ENCODE measurements around the gene SOX18.
A peak's percentile ranks its signal among the peaks of the same experiment; 100 is the strongest.

The SOX18 gene

DNA sequence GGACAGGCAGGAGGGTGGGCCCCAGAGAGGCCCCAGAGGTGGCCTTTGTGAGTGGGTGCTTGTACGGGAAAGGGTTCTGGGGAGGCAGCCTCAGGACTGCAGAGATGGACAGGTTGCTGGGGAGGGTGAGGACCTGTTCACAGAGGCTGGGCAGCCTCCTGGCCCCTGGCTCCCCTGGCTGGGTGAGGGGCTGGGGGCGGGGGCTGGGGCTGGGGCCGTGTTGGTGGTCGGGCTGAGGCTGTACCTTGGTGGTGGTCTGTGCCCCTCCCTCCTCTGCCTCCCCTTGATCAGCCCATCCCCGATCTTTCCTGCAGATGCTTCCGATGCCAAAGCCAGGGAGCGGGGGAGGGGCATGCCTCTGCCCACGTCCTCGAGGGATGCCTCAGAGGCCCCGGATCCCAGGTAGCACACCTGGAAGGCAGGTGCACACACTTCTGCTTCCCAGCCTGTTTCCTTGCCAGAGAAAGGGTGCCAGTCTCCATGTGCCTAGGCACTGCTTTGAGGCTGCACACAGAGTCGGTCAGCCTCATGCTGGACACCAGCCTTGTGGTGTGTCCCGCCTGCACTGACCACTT, 18.4 kb upstream of the SOX18 start:
- DNase-seq: no peak

- DNase-seq: no peak
Measured at GRCh38 chr20:64067005-64067632, 17.7 kb upstream of the SOX18 start.

GRCh38 chr20:64065974-64066343, 16.5 kb upstream of the SOX18 start:
- no peak for DNase-seq

GRCh38 chr20:64065062-64065973, 15.9 kb upstream of the SOX18 start:
- DNase-seq: no peak

GRCh38 chr20:64064145-64064698, 14.8 kb upstream of the SOX18 start:
- DNase-seq: no peak

- DNase-seq: no peak
Measured at GRCh38 chr20:64063389-64064144, 14.1 kb upstream of the SOX18 start.

- peak; percentile 94 for DNase-seq
Measured at GRCh38 chr20:64062596-64063388, 13.4 kb upstream of the SOX18 start, which contains the start of gene TCEA2. Gene TCEA2 (plus strand): TSS chr20:64063198. CDS start chr20:64063313, 115 bp downstream.

DNA sequence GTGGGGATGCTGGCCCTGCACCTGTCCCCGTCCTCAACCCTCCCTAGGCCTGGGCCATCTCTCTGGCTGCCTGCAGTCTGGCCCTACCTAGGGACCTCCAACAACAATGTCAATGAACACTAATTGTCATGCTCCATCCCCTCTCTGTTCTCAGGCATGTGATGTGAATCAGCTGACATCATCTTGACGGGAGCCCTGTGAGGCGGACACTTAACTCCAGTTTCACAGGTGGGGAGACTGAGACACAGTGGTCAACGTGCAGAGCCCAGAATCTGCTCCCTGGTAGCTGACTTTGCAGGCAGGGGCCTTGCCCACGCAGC, 12.8 kb upstream of the SOX18 start:
- no peak for DNase-seq

DNA sequence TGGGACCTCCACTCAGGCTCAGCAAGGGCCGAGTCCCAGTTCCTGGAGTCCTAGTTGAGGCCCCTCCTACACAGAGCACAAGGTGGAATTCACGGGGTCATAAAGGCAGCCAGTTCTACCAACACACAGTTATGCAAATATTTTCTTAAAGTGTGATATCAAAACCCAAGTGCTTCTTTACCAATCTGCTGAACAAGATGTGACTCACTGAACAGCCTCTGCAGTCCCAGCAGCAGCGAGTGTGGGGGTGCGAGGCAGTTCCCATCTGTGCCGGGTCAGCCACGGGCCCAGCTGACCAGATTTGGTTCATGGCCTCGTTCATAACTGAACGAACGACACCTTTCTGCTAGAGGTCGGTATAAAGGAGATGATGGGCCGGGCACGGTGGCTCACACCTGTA, 9.1 kb upstream of the SOX18 start:
- no peak for DNase-seq

GRCh38 chr20:64057628-64058498, 8.4 kb upstream of the SOX18 start:
- DNase-seq: peak; percentile 35

- DNase-seq: no peak
Measured at GRCh38 chr20:64056889-64057627, 7.6 kb upstream of the SOX18 start.

DNA sequence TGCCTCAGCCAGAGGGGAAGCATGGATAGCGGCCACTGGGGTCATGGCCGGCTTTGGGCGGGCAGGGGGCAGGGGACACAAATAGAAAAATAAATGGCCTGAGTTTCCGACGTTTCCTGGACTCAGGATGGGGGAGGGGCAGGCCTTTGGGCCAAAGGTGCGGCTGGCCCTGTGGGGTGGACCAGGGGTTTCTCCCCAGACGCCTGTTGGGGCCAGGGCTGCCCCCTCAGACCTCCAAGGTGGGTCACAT, 7.1 kb upstream of the SOX18 start:
- no peak for DNase-seq

DNA sequence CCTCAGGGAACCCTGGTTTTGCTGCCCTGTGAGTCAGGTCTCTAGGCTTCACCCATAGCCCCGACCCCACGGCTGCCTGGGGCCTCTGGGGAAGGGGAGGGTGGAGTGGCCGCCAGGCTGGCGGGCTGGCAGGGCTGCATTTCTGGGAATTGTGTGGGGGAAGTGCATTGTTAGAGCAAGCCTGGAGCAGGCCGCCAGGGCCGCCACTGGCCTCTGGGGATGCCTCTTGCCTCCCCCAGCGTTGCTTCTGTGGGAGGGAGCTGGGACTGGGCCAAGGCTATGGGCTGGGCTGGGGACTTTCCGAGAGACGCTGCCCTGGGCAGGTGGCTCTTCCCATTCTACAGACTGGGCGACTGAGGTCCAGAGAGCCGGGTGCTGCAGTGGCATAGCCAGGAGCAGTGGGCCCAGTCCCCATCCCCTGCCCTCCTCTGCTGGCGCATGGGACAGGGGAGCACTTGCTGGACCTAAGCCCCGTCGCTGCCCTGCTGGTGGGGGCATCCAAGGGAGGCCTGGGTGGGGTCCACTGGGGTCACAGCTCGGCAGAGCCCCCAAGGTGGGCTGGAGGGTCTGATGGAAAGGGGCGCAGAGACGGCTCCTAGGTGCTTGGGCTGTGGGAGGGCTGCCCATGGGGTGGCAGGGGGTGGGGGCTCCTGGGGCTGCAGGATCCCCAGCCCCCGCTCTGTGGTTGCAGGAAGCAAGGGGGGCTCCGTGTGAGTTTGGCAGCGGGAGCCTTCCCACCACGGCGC, 6.6 kb upstream of the SOX18 start:
- DNase-seq: no peak

- DNase-seq: no peak
Measured at GRCh38 chr20:64055396-64055892, 6.0 kb upstream of the SOX18 start.

DNA sequence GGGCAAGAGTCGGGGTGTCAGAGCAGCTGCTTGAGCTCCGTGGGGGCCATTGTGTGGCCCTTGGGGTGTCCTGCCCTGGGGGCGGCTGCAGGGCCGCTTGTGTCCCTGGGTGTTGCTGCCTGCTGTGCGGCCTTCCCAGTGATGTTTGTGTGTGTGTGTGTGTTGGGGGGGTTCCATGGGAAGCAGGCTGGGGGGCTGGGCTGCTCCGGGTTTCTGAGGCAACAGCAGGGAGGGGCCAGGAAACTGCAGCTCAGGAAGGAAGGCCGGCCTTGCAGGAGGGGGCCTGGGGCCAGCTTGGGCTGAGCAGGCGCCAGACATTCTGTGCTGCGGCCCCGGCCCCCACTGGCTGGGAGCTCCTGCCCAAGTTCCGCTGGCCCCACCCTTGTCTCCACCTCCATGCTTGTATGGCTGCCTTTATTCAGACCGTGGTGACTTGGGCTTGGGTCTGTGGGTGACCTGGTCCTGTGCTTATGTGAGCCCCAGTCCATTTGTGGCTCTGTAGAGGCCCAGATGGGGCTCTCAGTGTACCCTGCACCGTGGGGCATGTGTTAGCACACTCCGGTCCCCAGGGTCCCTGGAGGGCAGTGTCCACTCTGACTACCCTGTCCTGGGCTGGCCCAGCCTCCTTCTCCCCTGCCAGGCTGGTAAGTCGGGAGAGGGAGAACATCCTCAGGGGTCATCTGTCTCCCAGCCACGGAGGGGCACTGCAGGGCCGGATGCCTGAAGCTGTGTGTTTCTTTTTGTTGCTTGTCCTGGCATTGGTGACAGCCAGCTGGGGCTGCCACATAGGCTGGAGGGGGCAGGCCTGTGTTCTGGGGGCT, 4.6 kb upstream of the SOX18 start:
- no peak for DNase-seq

- DNase-seq: no peak
Measured at GRCh38 chr20:64052987-64053840, 3.8 kb upstream of the SOX18 start.

DNA sequence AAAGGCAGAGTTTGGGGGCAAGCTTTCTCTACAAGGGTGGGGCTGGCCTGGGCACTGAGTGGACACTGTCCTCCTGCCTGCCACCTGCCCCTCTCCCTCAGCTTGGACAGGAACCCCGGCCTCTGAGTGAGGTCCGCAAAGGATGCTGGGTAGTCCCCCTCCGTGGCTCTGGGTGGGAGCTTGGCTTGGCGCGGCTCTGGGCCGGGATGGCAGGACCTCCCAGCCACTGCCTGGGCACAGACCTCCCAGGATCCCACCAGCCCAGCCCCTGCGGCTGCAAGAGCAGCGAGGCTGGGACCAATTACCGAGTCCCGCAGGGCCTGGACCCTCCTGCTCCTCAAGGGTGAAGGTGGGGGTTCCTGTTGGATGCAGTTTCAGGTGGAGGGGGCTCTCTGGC, 2.9 kb upstream of the SOX18 start:
- DNase-seq: no peak
